Measurements from ENCODE around the gene NCR2. TPM values are rescaled to one million over a fixed set of nuclear protein-coding genes. Genes with fewer than 3 reads are reported as not detected.
A peak's percentile ranks its signal among the peaks of the same experiment; 100 is the strongest.

The NCR2 gene
- total and polyA plus RNA-seq, 9 of the 15 experiments (the other 6 are each of a cell fraction or from before 2014, with no cell fraction given) = not detected

DNA sequence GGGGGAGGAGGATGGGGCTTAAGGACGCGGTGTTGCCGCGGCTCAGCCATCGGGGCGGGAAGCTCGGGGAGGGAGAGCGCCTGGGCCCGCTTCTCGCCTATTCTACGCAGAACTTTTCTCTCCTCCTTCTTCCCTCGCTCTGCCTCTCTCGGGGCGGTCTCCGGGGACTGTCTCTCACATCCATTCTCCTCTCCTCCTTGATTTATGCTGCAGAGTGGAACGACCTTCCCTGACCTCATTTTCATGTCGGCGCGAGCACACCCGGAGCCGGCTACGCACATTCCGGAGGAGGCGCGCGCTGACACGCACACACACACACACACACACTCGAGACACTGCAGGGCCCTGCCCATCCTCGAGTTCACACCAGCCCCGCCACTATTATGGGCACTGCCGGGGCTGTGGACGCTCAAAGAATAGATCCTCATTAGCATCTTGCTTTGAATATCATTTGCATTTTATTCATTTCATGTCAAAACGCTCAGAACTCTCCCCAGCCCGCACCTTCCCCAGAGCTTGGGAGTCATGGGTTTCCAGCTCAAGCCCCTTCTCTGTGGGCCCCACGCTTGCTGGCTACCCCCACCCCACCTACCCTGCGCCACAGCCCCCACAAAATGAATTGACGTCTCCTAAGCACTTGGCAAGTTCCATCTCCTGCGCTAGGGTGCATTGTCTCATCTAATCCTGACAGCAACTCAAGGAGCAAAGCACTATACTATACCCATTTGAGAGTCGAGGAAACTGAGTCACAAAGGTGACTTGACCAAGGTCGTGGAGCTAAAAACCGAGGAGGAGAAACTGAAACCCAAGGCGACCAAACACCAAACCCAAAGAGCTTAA is 36.8 kb downstream of the NCR2 start:
- ChIA-PET CTCF (ENCODE audit: low intra/inter-chr PET ratio) (interaction anchor here (0.7 to 7.0 kb wide), 2 partner anchors 89 to 311 kb away, joined by 3 to 150 read pairs; no protein-coding TSS in a partner anchor), POLR2A (no interaction called here)
- BruUV-seq (replicated peaks) = no TSS peak
- intact Hi-C loops (cut with micrococcal nuclease) = no loop called here
- no peak overlapping the region for H3K9ac ChIP-seq (ENCODE audit: insufficient read depth in 1 of 2, low read depth in 2 of 2, low read length in 2 of 2)
- no peak for DNase-seq (ENCODE audit: extremely low read depth in 1 of 4, low spot score in 3 of 4)
- no peak overlapping the region for H3K27ac ChIP-seq (ENCODE audit: extremely low read depth, low read depth, low read length)
- ATAC-seq = no peak
- TF ChIP-seq ZNF124 (CRISPR knock-in tag; IDR thresholded peaks at IDR 0.05) (no peak), RBM25 (IDR thresholded peaks at IDR 0.05; ENCODE audit: low read depth, low read length, severe bottlenecking) (peak; percentile 38), ESRRA (IDR thresholded peaks at IDR 0.05; ENCODE audit: borderline replicate concordance, low read depth) (peak; percentile 88; the same call in 1 of the 2 replicates), SAFB (IDR thresholded peaks at IDR 0.05; ENCODE audit: borderline replicate concordance, low read depth, low read length) (no peak), RCOR1 (IDR thresholded peaks at IDR 0.05; ENCODE audit: borderline replicate concordance in 1 of 2, low read depth in 2 of 2, low read length in 2 of 2) (no peak), POLR2AphosphoS2 (IDR thresholded peaks at IDR 0.05; ENCODE audit: low read length) (no peak), HOXB6 (CRISPR knock-in tag; IDR thresholded peaks at IDR 0.05; ENCODE audit: borderline replicate concordance) (no peak), SP2 (IDR thresholded peaks at IDR 0.05; ENCODE audit: extremely low read depth, low read depth, low read length, poor library complexity, severe bottlenecking) (no peak), HNRNPLL (IDR thresholded peaks at IDR 0.05; ENCODE audit: low read depth, low read length, poor library complexity, severe bottlenecking) (peak; percentile 44), CREB1 (IDR thresholded peaks at IDR 0.05) (no peak), CREB1 (CRISPR knock-in tag; IDR thresholded peaks at IDR 0.05) (no peak), POLR3A (IDR thresholded peaks at IDR 0.05; ENCODE audit: borderline replicate concordance, extremely low read depth, insufficient read depth, insufficient read length) (no peak)
- TF ChIP-seq, protein P1, sequence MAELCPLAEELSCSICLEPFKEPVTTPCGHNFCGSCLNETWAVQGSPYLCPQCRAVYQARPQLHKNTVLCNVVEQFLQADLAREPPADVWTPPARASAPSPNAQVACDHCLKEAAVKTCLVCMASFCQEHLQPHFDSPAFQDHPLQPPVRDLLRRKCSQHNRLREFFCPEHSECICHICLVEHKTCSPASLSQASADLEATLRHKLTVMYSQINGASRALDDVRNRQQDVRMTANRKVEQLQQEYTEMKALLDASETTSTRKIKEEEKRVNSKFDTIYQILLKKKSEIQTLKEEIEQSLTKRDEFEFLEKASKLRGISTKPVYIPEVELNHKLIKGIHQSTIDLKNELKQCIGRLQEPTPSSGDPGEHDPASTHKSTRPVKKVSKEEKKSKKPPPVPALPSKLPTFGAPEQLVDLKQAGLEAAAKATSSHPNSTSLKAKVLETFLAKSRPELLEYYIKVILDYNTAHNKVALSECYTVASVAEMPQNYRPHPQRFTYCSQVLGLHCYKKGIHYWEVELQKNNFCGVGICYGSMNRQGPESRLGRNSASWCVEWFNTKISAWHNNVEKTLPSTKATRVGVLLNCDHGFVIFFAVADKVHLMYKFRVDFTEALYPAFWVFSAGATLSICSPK (IDR thresholded peaks at IDR 0.05; ENCODE audit: borderline replicate concordance) = no peak
- TF ChIP-seq, protein P2, sequence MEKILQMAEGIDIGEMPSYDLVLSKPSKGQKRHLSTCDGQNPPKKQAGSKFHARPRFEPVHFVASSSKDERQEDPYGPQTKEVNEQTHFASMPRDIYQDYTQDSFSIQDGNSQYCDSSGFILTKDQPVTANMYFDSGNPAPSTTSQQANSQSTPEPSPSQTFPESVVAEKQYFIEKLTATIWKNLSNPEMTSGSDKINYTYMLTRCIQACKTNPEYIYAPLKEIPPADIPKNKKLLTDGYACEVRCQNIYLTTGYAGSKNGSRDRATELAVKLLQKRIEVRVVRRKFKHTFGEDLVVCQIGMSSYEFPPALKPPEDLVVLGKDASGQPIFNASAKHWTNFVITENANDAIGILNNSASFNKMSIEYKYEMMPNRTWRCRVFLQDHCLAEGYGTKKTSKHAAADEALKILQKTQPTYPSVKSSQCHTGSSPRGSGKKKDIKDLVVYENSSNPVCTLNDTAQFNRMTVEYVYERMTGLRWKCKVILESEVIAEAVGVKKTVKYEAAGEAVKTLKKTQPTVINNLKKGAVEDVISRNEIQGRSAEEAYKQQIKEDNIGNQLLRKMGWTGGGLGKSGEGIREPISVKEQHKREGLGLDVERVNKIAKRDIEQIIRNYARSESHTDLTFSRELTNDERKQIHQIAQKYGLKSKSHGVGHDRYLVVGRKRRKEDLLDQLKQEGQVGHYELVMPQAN (IDR thresholded peaks at IDR 0.05; ENCODE audit: borderline replicate concordance) = no peak
- TF ChIP-seq, protein P3, sequence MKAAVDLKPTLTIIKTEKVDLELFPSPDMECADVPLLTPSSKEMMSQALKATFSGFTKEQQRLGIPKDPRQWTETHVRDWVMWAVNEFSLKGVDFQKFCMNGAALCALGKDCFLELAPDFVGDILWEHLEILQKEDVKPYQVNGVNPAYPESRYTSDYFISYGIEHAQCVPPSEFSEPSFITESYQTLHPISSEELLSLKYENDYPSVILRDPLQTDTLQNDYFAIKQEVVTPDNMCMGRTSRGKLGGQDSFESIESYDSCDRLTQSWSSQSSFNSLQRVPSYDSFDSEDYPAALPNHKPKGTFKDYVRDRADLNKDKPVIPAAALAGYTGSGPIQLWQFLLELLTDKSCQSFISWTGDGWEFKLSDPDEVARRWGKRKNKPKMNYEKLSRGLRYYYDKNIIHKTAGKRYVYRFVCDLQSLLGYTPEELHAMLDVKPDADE (conservative IDR thresholded peaks at IDR 0.05; ENCODE audit: control insufficient read depth, low read depth, low read length) = no peak
- H3K36me3 ChIP-seq (ENCODE audit: control insufficient read depth, insufficient read depth, low read length) = no peaks in the 10 kb centered on the region
- H3K9me3 ChIP-seq (replicated peaks; ENCODE audit: control insufficient read depth, insufficient read depth, low read depth, low read length) = no peaks in the 10 kb centered on the region
- H3K4me2 ChIP-seq (ENCODE audit: insufficient read depth, low read length) = no peak overlapping the region
- H2AFZ ChIP-seq (ENCODE audit: low read depth, low read length) = no peak overlapping the region
- peaks cover 8% of the 10 kb centered on the region; the same call in 1 of the 2 replicates for H4K20me1 ChIP-seq (replicated peaks; ENCODE audit: control insufficient read depth, insufficient read depth, low read length)
- H3K79me2 ChIP-seq (ENCODE audit: control insufficient read depth, insufficient read depth, low read length) = no peaks in the 10 kb centered on the region
- H3K4me1 ChIP-seq (replicated peaks in 1 of 2; ENCODE audit: control insufficient read depth in 2 of 2, insufficient read depth in 2 of 2, low read length in 2 of 2) = peaks cover 0 to 26% of the 10 kb centered on the region in 2 experiments; a peak in 2 of 5 replicates
- in situ Hi-C loops (cut with MboI) = loop anchor here (5.0 kb wide), 1 partner anchor 310 kb away; no protein-coding TSS in a partner anchor
- FAIRE-seq = no peak
- H3K4me3 ChIP-seq = no peak overlapping the region
- 15% methylated on average over 35 of the region's 42 CpGs for WGBS (ENCODE audit: insufficient coverage, low coverage, missing lambda C conversion rate)
- peaks cover 42 to 67% of the 10 kb centered on the region in 2 experiments for H3K27me3 ChIP-seq (ENCODE audit: control insufficient read depth in 2 of 2, insufficient read depth in 2 of 2, low read length in 2 of 2)
- no peaks in the 10 kb centered on the region for H3K9me1 ChIP-seq (ENCODE audit: control insufficient read depth, insufficient read depth, low read length)
